ENCODE data around the gene ZMYND15.

GRCh38 chr17:4743898-4744297 is 4.3 kb downstream of the ZMYND15 start:
- TF ChIP-seq CTCF (conservative IDR thresholded peaks at IDR 0.05; ENCODE audit: low read depth in 2 of 2): no peak
- no peak for TF ChIP-seq NANOG (IDR thresholded peaks at IDR 0.05; ENCODE audit: borderline replicate concordance)
- TF ChIP-seq EZH2phosphoT487 (IDR thresholded peaks at IDR 0.05; ENCODE audit: unreplicated experiment): no peak
- TF ChIP-seq POLR2AphosphoS5 (IDR thresholded peaks at IDR 0.05; ENCODE audit: low read depth): no peak
- TF ChIP-seq JUNB (IDR thresholded peaks at IDR 0.05; ENCODE audit: unreplicated experiment): no peak
- TF ChIP-seq REST (IDR thresholded peaks at IDR 0.05; ENCODE audit: unreplicated experiment): no peak
- no peak for TF ChIP-seq ZNF114 (CRISPR knock-in tag; IDR thresholded peaks at IDR 0.05)
- TF ChIP-seq EZH2 (IDR thresholded peaks at IDR 0.05; ENCODE audit: low read depth, unreplicated experiment): no peak
- TF ChIP-seq CREB1 (CRISPR knock-in tag; IDR thresholded peaks at IDR 0.05; ENCODE audit: low read depth): no peak

All from GM23338 (cell line).